Activated CD8-positive, alpha-beta memory T cell treated with anti-CD3 and anti-CD28 coated beads for 1 hour (primary cell): ENCODE measurements around the gene NAA38.

Experiments
- DNase-seq, 2 donors: peaks; one replicate each; pipeline ENCODE4 v3.0.0-alpha.2; 2020; ENCODE audit warnings: low read depth in 1 of 2; ENCODE audit errors: extremely low read depth in 1 of 2

NAA38 gene

DNA sequence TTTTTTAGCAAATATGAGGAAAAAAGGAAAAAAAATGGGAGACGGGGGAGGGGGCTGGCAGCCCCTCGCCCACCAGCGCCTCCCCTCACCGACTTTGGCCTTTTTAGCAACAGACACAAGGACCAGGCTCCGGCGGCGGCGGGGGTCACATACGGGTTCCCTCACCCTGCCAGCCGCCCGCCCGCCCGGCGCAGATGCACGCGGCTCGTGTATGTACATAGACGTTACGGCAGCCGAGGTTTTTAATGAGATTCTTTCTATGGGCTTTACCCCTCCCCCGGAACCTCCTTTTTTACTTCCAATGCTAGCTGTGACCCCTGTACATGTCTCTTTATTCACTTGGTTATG is 3.7 kb downstream of the NAA38 start:
- no peak for DNase-seq

DNA sequence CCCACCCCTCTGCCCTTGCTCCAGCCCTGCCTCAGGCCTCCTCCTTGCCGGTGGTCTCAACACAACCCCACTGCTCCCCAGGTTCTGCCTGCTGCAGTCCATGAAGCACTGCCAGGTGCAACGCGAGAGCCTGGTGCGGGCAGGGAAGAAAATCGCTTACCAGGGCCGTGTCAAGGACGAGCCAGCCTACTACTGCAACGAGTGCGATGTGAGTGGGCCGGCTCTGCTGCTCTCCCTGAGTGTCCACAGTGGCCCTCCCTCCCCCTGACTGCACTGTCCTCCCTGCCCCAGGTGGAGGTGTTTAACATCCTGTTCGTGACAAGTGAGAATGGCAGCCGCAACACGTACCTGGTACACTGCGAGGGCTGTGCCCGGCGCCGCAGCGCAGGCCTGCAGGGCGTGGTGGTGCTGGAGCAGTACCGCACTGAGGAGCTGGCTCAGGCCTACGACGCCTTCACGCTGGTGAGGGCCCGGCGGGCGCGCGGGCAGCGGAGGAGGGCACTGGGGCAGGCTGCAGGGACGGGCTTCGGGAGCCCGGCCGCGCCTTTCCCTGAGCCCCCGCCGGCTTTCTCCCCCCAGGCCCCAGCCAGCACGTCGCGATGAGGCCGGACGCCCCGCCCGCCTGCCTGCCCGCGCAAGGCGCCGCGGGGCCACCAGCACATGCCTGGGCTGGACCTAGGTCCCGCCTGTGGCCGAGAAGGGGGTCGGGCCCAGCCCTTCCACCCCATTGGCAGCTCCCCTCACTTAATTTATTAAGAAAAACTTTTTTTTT is 4.3 kb downstream of the NAA38 start:
- DNase-seq, result no peak

DNA sequence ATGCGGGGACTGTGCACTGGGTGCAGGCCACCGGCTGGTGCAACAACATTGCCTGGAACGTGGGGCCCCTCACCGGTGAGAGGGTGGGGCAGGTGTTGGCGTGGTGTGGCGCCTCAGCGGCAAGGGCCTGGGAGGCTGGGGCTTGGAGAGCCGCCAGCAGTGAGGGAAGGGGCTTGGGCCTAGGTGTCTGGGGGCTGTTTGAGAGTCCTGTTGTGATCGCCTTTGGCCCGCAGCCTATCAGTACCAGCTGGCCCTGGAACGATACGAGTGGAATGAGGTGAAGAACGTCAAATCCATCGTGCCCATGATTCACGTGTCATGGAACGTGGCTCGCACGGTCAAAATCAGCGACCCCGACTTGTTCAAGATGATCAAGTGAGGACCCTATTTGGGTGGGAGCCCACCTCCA is 5.1 kb downstream of the NAA38 start:
- no peak for DNase-seq

DNA sequence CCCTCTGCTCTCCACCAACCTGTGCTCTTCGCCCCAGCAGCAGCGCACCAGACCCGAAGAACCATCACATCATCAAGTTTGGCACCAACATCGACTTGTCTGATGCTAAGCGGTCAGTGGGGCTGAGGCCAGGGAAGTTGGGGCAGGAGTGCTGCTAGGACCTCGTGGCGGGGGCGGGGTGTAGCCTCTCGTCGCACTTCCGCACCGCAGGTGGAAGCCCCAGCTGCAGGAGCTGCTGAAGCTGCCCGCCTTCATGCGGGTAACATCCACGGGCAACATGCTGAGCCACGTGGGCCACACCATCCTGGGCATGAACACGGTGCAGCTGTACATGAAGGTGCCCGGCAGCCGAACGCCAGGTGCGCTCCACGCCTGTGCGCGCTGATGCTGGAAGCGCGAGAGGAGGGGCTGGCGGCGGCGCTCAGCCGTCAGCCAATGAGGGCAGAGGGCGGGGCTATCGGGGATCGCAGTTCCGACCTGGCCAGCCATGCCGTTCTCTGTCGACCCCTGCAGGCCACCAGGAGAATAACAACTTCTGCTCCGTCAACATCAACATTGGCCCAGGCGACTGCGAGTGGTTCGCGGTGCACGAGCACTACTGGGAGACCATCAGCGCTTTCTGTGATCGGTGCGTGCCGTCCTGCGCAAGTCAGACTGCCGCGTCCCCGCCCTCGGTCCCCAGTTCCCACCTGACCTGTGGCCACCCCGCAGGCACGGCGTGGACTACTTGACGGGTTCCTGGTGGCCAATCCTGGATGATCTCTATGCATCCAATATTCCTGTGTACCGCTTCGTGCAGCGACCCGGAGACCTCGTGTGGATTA is 5.7 kb downstream of the NAA38 start:
- DNase-seq, result peak; percentile 88 to 92

DNA sequence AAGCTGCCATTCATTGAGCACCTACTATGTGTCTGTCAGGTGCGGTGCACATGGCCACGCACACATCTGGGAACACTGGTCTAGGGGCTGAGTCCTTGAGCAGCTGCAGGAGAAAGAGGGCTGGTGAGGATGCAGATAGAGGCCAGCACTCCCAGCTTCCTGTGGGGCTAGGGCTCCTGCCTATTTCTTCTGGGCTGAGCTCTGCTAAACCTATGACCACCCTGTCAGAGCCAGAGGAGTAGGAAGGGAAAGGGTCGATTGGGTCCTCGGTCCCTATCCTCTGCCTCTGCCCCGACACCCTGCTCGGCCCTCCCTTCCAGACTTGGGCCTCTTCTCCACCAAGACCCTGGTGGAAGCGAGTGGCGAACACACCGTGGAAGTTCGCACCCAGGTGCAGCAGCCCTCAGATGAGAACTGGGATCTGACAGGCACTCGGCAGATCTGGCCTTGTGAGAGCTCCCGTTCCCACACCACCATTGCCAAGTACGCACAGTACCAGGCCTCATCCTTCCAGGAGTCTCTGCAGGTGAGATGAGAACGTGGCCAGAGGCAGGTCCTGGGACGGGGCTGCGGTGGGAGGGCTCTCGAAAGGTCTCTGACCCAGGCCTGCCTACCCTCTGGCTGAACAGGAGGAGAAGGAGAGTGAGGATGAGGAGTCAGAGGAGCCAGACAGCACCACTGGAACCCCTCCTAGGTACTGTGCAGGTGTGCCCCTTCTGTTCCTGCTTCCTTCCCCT is 6.5 kb downstream of the NAA38 start:
- no peak for DNase-seq

DNA sequence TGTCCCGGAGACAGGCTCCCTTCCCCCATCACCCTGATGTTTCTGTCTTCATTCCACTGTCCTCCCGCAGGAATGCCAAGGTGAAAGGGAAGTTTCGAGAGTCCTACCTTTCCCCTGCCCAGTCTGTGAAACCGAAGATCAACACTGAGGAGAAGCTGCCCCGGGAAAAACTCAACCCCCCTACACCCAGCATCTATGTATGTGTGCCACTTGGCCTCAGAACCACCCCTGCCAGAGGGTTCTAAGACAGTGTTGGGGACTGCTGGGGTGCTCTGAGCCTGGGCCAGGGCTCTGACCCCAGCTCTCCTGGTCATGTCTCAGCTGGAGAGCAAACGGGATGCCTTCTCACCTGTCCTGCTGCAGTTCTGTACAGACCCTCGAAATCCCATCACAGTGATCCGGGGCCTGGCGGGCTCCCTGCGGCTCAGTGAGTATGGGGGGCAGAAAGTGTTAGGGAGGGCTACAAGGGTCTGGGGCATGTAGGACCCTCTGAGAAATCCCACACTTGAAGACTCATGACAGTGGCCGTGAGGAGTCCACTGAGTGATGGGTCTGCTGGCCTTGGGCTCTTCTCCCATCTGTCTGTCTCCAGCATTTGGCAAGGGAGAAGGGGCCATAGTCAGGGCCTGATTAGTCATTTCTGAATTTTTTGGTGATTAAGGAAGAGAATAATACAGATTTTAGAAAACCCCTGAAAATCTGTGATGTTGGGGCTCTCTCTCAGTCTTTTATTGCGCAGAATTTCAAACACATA is 7.4 kb downstream of the NAA38 start:
- no peak for DNase-seq

DNA sequence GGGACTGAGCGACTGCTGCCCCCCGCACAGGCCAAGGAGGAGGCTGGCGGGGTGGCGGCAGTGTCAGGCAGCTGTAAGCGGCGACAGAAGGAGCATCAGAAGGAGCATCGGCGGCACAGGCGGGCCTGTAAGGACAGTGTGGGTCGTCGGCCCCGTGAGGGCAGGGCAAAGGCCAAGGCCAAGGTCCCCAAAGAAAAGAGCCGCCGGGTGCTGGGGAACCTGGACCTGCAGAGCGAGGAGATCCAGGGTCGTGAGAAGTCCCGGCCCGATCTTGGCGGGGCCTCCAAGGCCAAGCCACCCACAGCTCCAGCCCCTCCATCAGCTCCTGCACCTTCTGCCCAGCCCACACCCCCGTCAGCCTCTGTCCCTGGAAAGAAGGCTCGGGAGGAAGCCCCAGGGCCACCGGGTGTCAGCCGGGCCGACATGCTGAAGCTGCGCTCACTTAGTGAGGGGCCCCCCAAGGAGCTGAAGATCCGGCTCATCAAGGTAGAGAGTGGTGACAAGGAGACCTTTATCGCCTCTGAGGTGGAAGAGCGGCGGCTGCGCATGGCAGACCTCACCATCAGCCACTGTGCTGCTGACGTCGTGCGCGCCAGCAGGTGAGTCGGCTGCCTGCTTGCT is 8.1 kb downstream of the NAA38 start:
- DNase-seq, result no peak

DNA sequence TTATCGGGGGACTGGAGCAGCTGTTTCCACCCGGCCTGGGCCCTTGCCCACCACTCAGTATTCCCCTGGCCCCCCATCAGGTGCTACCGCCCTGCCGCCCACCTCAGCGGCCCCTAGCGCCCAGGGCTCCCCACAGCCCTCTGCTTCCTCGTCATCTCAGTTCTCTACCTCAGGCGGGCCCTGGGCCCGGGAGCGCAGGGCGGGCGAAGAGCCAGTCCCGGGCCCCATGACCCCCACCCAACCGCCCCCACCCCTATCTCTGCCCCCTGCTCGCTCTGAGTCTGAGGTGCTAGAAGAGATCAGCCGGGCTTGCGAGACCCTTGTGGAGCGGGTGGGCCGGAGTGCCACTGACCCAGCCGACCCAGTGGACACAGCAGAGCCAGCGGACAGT is 8.6 kb downstream of the NAA38 start:
- no peak for DNase-seq

DNA sequence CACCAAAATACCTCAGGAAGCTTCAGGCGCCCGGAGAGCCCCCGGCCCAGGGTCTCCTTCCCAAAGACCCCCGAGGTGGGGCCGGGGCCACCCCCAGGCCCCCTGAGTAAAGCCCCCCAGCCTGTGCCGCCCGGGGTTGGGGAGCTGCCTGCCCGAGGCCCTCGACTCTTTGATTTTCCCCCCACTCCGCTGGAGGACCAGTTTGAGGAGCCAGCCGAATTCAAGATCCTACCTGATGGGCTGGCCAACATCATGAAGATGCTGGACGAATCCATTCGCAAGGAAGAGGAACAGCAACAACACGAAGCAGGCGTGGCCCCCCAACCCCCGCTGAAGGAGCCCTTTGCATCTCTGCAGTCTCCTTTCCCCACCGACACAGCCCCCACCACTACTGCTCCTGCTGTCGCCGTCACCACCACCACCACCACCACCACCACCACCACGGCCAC is 9.2 kb downstream of the NAA38 start:
- DNase-seq, result no peak

DNA sequence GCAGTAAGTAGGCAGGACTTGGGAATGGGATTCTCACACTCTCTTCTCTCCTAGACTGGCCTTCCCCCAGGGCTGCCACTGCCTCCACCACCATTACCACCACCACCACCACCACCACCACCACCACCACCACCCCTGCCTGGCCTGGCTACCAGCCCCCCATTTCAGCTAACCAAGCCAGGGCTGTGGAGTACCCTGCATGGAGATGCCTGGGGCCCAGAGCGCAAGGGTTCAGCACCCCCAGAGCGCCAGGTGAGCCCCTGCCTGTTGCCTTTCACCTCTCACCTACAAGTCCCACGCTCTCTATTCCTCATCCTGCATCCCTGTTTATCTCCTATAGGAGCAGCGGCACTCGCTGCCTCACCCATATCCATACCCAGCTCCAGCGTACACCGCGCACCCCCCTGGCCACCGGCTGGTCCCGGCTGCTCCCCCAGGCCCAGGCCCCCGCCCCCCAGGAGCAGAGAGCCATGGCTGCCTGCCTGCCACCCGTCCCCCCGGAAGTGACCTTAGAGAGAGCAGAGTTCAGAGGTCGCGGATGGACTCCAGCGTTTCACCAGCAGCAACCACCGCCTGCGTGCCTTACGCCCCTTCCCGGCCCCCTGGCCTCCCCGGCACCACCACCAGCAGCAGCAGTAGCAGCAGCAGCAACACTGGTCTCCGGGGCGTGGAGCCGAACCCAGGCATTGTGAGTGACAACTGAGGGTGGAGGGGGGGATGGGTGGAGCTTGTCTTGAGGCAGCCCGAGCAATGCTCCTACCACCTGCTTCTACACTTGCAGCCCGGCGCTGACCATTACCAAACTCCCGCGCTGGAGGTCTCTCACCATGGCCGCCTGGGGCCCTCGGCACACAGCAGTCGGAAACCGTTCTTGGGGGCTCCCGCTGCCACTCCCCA is 10.3 kb downstream of the NAA38 start:
- no peak for DNase-seq

DNA sequence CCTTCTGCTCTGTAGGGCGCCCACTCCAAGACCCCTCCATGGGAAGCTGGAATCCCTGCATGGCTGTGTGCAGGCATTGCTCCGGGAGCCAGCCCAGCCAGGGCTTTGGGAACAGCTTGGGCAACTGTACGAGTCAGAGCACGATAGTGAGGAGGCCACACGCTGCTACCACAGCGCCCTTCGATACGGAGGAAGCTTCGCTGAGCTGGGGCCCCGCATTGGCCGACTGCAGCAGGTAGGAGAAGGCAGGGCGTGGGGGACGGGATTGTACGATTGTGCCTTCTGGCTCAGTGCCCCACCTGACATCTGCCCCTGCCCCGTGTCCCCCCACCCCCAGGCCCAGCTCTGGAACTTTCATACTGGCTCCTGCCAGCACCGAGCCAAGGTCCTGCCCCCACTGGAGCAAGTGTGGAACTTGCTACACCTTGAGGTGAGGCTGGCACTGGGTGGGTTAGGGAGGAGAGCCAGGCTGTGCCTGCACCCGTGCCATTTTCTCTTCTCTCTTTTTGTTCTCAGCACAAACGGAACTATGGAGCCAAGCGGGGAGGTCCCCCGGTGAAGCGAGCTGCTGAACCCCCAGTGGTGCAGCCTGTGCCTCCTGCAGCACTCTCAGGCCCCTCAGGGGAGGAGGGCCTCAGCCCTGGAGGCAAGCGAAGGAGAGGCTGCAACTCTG is 11.2 kb downstream of the NAA38 start:
- no peak for DNase-seq

DNA sequence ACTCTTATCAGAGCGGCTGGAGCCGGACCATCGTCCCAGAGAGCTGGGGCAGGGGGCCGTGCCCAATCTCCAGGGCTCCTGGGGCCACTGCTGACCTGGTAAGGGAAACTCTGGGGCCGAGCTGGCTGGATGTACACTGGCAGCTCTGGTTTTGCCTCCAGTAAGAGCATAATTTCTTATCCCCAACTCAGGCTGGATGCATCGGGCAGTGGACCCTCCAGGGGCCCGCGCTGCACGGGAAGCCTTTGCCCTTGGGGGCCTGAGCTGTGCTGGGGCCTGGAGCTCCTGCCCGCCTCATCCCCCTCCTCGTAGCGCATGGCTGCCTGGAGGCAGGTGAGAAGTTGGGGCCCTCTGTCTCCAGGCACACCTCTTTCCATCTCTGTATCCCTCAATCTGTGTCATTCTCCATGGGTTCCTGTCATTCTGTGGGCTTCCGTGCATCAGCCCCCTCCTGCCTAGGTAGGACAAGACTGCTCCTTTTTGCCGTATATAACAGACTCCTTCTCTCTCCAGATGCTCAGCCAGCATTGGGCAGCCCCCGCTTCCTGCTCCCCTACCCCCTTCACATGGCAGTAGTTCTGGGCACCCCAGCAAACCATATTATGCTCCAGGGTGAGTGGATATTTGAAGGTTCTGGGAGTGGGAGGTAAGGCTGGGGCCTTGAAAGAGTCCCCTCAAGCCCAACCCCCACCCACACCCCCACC is 11.8 kb downstream of the NAA38 start:
- no peak for DNase-seq

DNA sequence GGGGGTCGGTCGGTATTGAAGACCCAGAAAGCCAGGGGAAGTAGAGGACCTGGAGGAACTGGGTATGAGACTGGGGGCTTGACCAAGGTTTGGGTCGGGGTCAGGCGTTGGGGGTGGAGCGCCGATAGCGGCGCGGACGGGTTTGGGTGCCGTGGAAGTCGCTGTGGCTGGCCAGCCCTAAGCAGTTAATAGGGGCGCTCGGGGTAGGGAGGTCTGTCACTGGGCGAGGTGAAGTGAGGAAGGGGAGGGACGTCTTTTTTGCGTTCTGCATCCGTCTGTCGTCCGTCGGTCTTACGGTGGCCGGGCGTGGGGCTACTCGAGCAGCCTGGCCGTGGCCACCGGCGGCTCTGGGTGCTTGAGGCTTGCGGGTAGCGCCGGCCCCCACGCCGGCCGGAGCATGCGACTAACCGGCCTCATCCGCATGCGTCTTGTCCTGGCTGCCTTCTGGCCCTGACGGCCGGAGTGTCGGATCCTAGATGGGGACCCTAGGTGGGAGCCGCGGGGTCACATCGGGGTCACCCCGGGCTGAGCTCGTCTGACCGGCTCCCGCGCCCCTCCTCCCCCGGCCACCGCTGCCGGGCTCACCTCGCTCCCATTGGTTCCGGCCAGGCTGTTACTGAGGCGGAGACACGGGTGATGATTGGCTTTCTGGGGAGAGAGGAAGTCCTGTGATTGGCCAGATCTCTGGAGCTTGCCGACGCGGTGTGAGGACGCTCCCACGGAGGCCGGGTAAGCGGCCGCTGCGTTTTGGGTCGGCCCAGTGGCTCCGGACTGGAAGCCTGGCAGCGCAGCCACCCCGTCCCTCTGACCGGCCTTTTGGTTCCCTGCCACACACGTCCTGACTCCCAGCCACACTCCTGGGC is 12.8 kb downstream of the NAA38 start:
- DNase-seq, result peak in 1 of 2 donors; percentile 67

DNA sequence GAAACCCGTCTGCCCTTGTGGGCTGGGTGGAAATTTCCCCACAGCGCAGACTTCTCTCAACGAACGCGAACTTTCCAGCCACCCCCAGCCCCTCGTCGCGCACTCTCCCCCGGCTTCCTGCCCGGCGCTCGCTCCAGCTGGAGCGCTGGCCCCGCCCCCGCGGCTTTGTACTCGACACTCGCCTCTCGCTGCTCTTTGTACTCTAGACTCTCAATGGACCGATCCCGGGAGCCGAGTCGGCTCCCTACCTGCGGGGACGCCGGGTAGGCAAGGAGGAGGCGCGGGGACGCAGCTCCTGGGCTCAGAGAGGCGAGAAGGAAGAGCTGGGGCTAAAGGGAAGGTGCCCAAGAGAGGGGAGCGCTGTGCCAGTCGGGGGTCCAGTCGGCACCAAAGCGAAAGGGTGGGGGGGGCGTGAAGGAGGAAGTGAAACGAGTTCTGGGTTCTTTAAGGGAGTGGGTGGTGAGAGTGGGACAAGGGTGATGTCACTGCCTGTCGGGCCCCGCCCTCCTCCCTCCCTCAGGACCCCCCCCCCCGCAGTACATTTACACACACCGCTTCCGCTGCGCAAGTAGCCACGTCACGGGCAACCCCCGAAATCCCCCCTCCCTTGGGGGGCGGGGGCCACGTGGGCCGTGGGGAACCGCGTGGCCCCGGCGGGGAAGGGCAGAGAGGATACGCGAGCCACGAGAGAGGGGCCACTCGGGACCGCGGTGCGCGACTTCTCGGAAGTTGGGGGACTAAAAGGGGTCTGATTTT is 13.6 kb downstream of the NAA38 start:
- peak; percentile 82 to 88 for DNase-seq

DNA sequence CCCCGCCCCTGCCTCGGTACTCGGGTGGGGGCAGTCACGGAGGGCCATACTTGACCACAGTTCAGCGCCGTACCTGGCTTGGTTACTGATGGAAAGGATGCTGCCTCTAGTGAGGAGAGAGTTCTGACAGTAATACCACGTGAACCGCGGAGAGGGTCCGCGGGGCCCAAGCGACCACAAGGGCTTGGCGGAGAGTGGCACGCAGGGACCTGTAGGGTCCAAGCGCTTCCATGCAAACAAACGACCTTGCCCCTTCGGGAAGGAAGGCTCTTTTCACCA is 14.2 kb downstream of the NAA38 start:
- DNase-seq, result no peak

DNA sequence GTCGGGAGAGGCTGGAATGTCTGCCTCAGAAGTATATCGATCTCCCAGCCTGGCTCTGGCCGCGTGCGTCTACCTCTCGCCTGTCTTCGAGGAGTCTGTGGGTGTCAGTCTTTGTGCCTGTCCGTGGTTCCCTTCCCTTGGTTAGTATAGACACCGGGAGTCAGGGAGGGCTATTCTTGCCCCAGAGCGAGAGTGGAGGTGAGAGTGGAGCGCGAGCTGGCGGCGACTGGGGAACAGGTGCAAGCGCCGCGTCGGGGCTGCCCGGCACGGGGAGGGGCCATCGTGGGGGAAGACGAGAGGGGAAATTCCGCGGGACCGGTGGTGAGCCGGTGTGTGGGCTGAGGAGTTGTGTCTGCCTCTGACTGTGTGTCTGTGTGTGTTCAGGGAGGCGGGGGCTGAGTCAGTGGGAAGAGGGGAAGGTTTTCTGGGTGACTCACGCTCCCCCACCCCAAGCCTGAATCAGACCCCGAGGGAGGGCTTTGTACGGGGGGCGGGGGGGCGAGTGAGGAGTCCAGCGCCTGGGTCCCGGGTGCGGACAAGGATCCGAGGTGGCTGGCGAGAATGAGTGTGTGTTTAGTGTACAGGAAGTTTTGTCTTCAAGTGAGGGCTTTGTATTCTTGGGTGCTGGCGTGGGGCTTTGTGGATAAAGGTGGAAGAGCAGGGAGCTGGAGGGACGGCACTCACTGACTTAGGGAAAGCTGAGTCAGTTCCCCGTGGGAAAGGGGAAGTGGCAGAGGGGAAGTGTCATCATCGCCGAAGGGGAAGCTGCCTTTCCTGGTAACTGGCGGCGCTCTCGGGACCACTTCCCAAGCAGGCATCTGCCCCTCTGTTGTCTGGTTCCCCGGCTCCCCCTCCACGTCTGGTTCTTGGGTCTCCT is 14.7 kb downstream of the NAA38 start:
- DNase-seq, result peak; percentile 92 to 99
